ENCODE data around the gene TMEM106A. TPM values are rescaled to one million over a fixed set of nuclear protein-coding genes. Genes with fewer than 3 reads are reported as not detected.
A peak's percentile ranks its signal among the peaks of the same experiment; 100 is the strongest.
"Not testable (repeated sequence)": the region's sequence is repeated elsewhere in the genome, so short reads cannot be mapped to it uniquely, and the experiment has no call there.

TMEM106A gene, protein sequence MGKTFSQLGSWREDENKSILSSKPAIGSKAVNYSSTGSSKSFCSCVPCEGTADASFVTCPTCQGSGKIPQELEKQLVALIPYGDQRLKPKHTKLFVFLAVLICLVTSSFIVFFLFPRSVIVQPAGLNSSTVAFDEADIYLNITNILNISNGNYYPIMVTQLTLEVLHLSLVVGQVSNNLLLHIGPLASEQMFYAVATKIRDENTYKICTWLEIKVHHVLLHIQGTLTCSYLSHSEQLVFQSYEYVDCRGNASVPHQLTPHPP
- 1 to 10 TPM; 3.3 to 6.2 (median 3.7) TPM for total RNA-seq

DNA sequence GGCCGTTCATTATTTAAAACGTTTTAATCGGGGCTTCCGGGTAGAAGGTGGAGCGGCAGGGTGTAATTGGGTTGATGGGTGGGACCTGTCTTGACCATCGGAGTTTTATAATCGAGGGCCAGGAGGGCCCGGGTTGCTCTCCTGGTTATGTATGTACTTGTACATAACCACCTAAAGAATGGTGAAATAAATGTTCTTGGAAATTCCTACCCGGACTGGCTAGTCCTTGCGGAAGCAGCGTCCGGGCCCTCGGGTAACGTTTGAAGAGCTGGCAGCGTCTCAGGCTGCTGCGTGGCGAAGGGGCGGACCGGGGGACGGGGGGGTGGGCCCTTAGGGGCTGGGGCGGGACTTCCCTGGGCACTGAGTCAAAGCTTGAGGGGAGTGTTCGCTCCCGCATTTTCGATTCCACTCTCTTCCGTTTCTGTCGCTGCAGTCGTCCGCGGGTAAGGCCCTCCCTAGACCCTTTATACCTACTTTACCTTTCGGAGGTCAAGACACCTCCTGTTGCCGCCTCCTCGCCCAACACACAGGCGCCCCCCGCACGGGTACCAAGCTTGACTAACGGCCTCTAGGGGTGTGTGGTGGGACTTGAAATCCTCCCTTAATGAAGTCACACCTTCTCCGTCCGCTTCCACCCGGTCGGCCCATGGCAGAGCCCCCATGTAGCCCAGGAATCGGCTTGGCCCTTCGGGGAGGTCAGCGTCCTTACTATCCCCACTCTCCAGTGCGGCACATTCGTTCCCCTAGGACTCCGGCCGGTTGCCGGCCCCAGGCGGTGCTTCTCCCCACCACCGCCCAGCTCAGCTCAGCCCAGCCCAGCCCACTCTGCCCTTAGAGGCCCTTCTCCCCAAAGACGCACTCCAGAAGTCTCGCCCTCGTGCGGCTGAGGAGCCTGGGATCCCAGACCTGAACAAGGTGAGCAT is at the start of gene TMEM106A:
Gene TMEM106A (plus strand): TSS at position 396 of the 923 bp plus-strand sequence. CDS start 1,167 bp downstream, outside the sequence.
- WGBS = 5% methylated on average over 49 of the region's 54 CpGs
- intact Hi-C loops (cut with DNase I) = loop anchor here (5.0 kb wide), 1 partner anchor 126 kb away; no protein-coding TSS in a partner anchor
- TF ChIP-seq EP300 (IDR thresholded peaks at IDR 0.05) (no peak), POLR2A (IDR thresholded peaks at IDR 0.05; ENCODE audit: low read depth) (no peak), POLR2AphosphoS5 (IDR thresholded peaks at IDR 0.05) (peak; percentile 69 to 81)
- TF ChIP-seq, protein P1, sequence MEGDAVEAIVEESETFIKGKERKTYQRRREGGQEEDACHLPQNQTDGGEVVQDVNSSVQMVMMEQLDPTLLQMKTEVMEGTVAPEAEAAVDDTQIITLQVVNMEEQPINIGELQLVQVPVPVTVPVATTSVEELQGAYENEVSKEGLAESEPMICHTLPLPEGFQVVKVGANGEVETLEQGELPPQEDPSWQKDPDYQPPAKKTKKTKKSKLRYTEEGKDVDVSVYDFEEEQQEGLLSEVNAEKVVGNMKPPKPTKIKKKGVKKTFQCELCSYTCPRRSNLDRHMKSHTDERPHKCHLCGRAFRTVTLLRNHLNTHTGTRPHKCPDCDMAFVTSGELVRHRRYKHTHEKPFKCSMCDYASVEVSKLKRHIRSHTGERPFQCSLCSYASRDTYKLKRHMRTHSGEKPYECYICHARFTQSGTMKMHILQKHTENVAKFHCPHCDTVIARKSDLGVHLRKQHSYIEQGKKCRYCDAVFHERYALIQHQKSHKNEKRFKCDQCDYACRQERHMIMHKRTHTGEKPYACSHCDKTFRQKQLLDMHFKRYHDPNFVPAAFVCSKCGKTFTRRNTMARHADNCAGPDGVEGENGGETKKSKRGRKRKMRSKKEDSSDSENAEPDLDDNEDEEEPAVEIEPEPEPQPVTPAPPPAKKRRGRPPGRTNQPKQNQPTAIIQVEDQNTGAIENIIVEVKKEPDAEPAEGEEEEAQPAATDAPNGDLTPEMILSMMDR (IDR thresholded peaks at IDR 0.05) = peak in 2 of 3 experiments; percentile 34 to 39

DNA sequence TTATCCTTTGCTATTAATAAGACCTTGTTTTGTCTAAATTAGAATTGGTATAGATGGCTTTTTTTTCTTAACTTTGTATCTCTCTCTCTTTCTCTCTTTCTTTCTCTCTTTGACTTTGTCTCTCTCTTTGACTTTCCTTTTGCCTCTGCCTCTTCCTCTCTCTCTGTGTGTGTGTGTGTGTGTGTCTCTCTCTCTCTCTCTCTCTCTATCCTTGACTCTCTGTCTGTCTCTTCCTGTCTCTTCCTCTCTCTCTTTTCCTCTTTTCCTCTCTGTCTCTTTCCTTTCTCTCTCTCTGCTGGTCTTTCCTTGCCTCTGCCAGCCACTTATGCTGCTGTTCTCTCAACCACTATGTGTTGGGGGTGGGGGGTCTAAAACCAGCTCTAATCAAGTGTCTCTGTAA is 45.7 kb upstream of the TMEM106A start:
- not testable (repeated sequence) for H3K4me3 ChIP-seq; H3K27ac ChIP-seq (replicated peaks in 1 of 4); DNase-seq (ENCODE audit: extremely low spot score); H3K27me3 ChIP-seq; H3K9me3 ChIP-seq
- H3K36me3 ChIP-seq = peaks cover 0 to 19% (median 5%) of the 10 kb centered on the region in 4 donors
- H3K4me1 ChIP-seq = peaks cover 6 to 17% (median 13%) of the 10 kb centered on the region in 4 donors
- intact Hi-C loops (cut with DNase I) = loop anchor here (5.0 kb wide), 1 partner anchor 144 kb away; the partner anchor contains the start of gene VAT1

More for the DNA sequence above, at the start of gene TMEM106A:
- H3K9me3 ChIP-seq = no peaks in the 10 kb centered on the region
- peak; percentile 96 for DNase-seq (ENCODE audit: extremely low spot score)
- H3K4me1 ChIP-seq = peaks cover 12 to 28% (median 26%) of the 10 kb centered on the region in 4 donors
- peaks cover 2 to 66% (median 48%) of the 10 kb centered on the region in 4 donors for H3K36me3 ChIP-seq
- H3K27ac ChIP-seq (replicated peaks in 1 of 4) = peak within 1 kb of the TSS; percentile 79 to 84 (median 80)
- H3K27me3 ChIP-seq = no peaks in the 10 kb centered on the region
- H3K4me3 ChIP-seq = peak within 1 kb of the TSS; percentile 59 to 74 (median 65)

DNA sequence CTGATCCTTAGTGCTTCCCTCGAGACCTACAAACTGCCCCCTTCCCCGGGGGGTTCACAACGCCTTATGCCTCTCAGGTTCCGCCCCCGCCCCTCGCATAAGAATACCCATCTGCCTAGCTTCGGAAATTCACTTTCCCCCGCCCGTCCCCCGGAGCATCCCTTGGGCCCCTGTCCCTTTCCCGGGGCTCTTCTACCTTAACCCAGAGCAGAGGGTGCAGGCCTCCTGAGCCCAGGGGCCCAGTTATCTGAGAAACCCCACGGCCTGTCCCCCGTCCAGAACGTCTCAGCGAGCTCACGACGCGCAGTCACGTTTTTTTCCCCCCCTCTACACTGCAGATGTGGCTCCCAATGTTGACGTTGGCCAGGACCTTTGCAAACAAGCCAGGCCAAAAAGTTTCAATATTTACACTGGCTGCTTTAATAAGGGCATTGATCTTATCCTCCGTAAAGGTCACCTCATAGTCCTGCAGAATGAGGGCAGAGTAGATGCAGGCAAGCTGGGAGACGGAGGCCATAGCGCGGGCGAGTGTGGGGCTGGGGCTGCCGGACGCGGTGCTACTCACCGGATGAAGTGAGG is 42.0 kb upstream of the TMEM106A start:
- Histone ChIP-seq H3K4me1 (peaks cover 37 to 49% (median 44%) of the 10 kb centered on the region in 4 donors), H3K27ac (replicated peaks in 1 of 4) (peak overlapping the region; percentile 97 to 98 (median 97)), H3K36me3 (peaks cover 0 to 6% (median 2%) of the 10 kb centered on the region in 4 donors), H3K9me3 (no peaks in the 10 kb centered on the region), H3K4me3 (peak overlapping the region; percentile 68 to 79 (median 76)), H3K27me3 (no peaks in the 10 kb centered on the region)
- intact Hi-C loops (cut with DNase I) = loop anchor here (5.0 kb wide), 3 partner anchors 38 to 147 kb away; partner anchors contain the start of genes BRCA1 and VAT1
- DNase-seq (ENCODE audit: extremely low spot score) = no peak
- 2% methylated on average over 20 of the region's 29 CpGs for WGBS
- TF ChIP-seq POLR2A (IDR thresholded peaks at IDR 0.05; ENCODE audit: low read depth) (no peak), EP300 (IDR thresholded peaks at IDR 0.05) (no peak), POLR2AphosphoS5 (IDR thresholded peaks at IDR 0.05) (no peak)
- TF ChIP-seq, protein P1 (IDR thresholded peaks at IDR 0.05) = no peak

DNA sequence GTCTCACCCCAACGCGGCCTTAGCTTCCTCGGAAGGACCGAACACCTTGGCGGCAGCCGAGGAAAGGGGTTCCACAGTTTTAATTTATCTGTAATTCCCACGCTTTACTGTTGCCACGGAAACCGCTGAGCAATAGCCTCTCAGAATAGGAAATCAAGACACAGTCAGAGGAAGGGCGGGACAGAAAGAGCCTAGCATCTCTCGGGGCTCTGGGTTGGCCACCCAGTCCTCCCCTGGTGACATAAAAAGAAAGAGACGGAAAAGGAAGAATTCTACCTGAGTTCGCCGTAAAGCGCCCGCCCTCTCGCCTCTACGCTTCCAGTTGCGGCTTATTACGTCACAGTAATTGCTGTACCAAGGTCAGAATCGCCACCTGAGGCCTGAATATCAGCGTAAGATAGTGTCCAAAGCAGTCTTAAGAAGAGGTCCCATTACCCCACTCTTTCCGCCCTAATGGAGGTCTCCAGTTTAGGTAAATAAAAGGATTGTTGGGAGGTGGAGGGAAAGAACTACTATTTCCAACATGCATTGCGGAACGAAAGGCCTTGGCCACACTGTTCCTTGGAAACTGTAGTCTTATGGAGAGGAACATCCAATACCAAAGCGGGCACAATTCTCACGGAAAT is 41.4 kb upstream of the TMEM106A start:
- Histone ChIP-seq H3K4me3 (peak overlapping the region; percentile 68 to 79 (median 76)), H3K4me1 (peaks cover 43 to 55% (median 50%) of the 10 kb centered on the region in 4 donors), H3K27ac (replicated peaks in 1 of 4) (peak overlapping the region; percentile 97 to 98 (median 97)), H3K27me3 (no peaks in the 10 kb centered on the region), H3K9me3 (no peaks in the 10 kb centered on the region), H3K36me3 (peaks cover 0 to 5% (median 2%) of the 10 kb centered on the region in 4 donors)
- TF ChIP-seq POLR2AphosphoS5 (IDR thresholded peaks at IDR 0.05) = peak; percentile 86 to 90
- TF ChIP-seq EP300 (IDR thresholded peaks at IDR 0.05) = no peak
- TF ChIP-seq POLR2A (IDR thresholded peaks at IDR 0.05; ENCODE audit: low read depth) = peak; percentile 65
- WGBS = under 1% methylated on average over 22 of the region's 27 CpGs
- peak; percentile 97 for DNase-seq (ENCODE audit: extremely low spot score)
- intact Hi-C loops (cut with DNase I) = loop anchor here (5.0 kb wide), 2 partner anchors 37 to 43 kb away; partner anchors contain the start of gene BRCA1

Data from esophagus muscularis mucosa (tissue), 4 donors.